HCT116 (cell line): ENCODE data around the gene WBP1L. TPM values are rescaled to one million over a fixed set of nuclear protein-coding genes. Genes with fewer than 3 reads are reported as not detected.

Experiments
- ATAC-seq: fragments of 200-7000 bp; cut with Tn5 transposase; 2 replicates; pipeline ENCODE4 v1.9.1; 2020; ENCODE audit warnings: mild to moderate bottlenecking, moderate library complexity
- BruUV-seq: library from RNA; stranded (reverse); fragments of 400-500 nt; replicated peaks from 2 replicates; lab custom pipeline; 2021; lab: Mats Ljungman, UMichigan
- CTCF ChIA-PET: fragments of 300-600 bp; sonication (Branson Sonifier 250); formaldehyde crosslinking; loops from one replicate; lab custom pipeline; 2021; ENCODE audit warnings: antibody characterized with exemption; lab: Charles Lee
- POLR2A ChIA-PET: fragments of 300-600, 350-600 bp; sonication (Branson Sonifier 250); formaldehyde crosslinking; loops from one replicate; lab custom pipeline; 2021; ENCODE audit warnings: antibody characterized with exemption; lab: Charles Lee
- RAD21 ChIA-PET, 2 experiments: fragments of 300-600 bp; sonication (Branson Sonifier 250); formaldehyde crosslinking; loops; one replicate each; lab custom pipeline; 2023; ENCODE audit warnings: low total read pairs in 2 of 2; ENCODE audit not compliant: uncharacterized antibody in 2 of 2, unreplicated experiment in 2 of 2, low non-redundant PET in 1 of 2; lab: Charles Lee
- DNase-seq: peaks from one replicate; pipeline ENCODE4 v3.0.0-alpha.2; 2010; ENCODE audit warnings: low read depth, low spot score
- H2AFZ ChIP-seq: fragments of 200-600 bp; shearing (Covaris generic), sonication (generic); 2 replicates; pipeline ENCODE4 v1.6.1; 2017; ENCODE audit warnings: low read depth, mixed run types, mixed read lengths, antibody characterized with exemption, low read length; ENCODE audit not compliant: poor library complexity, severe bottlenecking
- H3K27ac ChIP-seq: 2 replicates; pipeline ENCODE4 v1.5.1; 2012; ENCODE audit warnings: low read depth, low read length
- H3K27me3 ChIP-seq: fragments of 200-600 bp; sonication (generic); 2 replicates; pipeline ENCODE4 v1.6.1; 2016; ENCODE audit warnings: mixed run types, low read length, mixed read lengths; ENCODE audit not compliant: insufficient read depth
- H3K36me3 ChIP-seq, 2 experiments: fragments of 200-500 bp in 1 of 2; fragments of 200-600 bp in 1 of 2; sonication (Bioruptor generic) in 1 of 2; sonication (generic) in 1 of 2; 2 replicates each; pipeline versions ENCODE4 v1.5.1 to v1.6.1; 2014 to 2016; ENCODE audit warnings: low read length in 2 of 2, inconsistent platforms in 1 of 2, mixed read lengths in 1 of 2, mixed run types in 1 of 2; ENCODE audit not compliant: insufficient read depth in 2 of 2, control insufficient read depth in 1 of 2
- H3K4me1 ChIP-seq, 2 experiments: fragments of 200-600 bp in 1 of 2; sonication (generic) in 1 of 2; 2 replicates each; pipeline versions ENCODE4 v1.5.1 to v1.6.1; 2012 to 2017; ENCODE audit warnings: low read length in 2 of 2, inconsistent platforms in 1 of 2, mild to moderate bottlenecking in 1 of 2, mixed read lengths in 1 of 2, mixed run types in 1 of 2, moderate library complexity in 1 of 2; ENCODE audit not compliant: insufficient read depth in 2 of 2, control insufficient read depth in 1 of 2
- H3K4me2 ChIP-seq: fragments of 200-600 bp; sonication (generic); 2 replicates; pipeline ENCODE4 v1.6.1; 2017; ENCODE audit warnings: mixed run types, low read length, mixed read lengths
- H3K4me3 ChIP-seq, 2 experiments: fragments of 200-600 bp in 1 of 2; sonication (generic) in 1 of 2; replicated peaks in 1 of 2; 2 replicates each; pipeline ENCODE4 v1.5.1; 2011 to 2016; ENCODE audit warnings: low read length in 2 of 2, control low read depth in 1 of 2, low read depth in 1 of 2, mild to moderate bottlenecking in 1 of 2, mixed read lengths in 1 of 2, mixed run types in 1 of 2
- H3K79me2 ChIP-seq: fragments of 200-600 bp; sonication (generic); 2 replicates; pipeline ENCODE4 v1.6.1; 2017; ENCODE audit warnings: mild to moderate bottlenecking, mixed run types, low read length, moderate library complexity, mixed read lengths; ENCODE audit not compliant: insufficient read depth
- H3K9ac ChIP-seq: fragments of 200-600 bp; sonication (generic); 2 replicates; pipeline ENCODE4 v1.6.1; 2016; ENCODE audit warnings: low read length, mixed read lengths
- H3K9me2 ChIP-seq: fragments of 200-600 bp; sonication (generic), shearing (Covaris generic); 2 replicates; pipeline ENCODE4 v1.6.1; 2017; ENCODE audit warnings: mixed run types, mild to moderate bottlenecking, moderate library complexity; ENCODE audit not compliant: insufficient read depth
- H3K9me3 ChIP-seq, 2 experiments: fragments of 200-500 bp in 1 of 2; fragments of 200-600 bp in 1 of 2; sonication (Bioruptor generic) in 1 of 2; sonication (generic) in 1 of 2; 2 replicates each; pipeline ENCODE4 v1.6.1; 2014 to 2017; ENCODE audit warnings: low read length in 2 of 2, mixed read lengths in 2 of 2, inconsistent platforms in 1 of 2, low read depth in 1 of 2, mild to moderate bottlenecking in 1 of 2, mixed run types in 1 of 2, moderate library complexity in 1 of 2; ENCODE audit not compliant: control insufficient read depth in 1 of 2, insufficient read depth in 1 of 2
- H4K20me1 ChIP-seq: fragments of 200-600 bp; sonication (generic), shearing (Covaris generic); 2 replicates; pipeline ENCODE4 v1.6.1; 2017; ENCODE audit warnings: mixed run types, mild to moderate bottlenecking, moderate library complexity; ENCODE audit not compliant: insufficient read depth
- CBX3 ChIP-seq: IDR thresholded peaks from 2 replicates; pipeline ENCODE4 v1.6.1; 2012; ENCODE audit warnings: low read depth
- CEBPB ChIP-seq: IDR thresholded peaks from 2 replicates; pipeline ENCODE4 v1.6.1; 2012; ENCODE audit warnings: low read depth
- EGR1 ChIP-seq: IDR thresholded peaks from 2 replicates; pipeline ENCODE4 v1.6.1; 2012; ENCODE audit warnings: low read depth
- EZH2 ChIP-seq: fragments of 200-600 bp; sonication (generic); IDR thresholded peaks from 2 replicates; pipeline ENCODE4 v1.6.1; 2017; ENCODE audit warnings: antibody characterized with exemption, mixed run types
- FOSL1 ChIP-seq: IDR thresholded peaks from 2 replicates; pipeline ENCODE4 v1.6.1; 2012; ENCODE audit warnings: low read depth
- JUND ChIP-seq: IDR thresholded peaks from 2 replicates; pipeline ENCODE4 v1.6.1; 2012
- POLR2A ChIP-seq: IDR thresholded peaks from 2 replicates; pipeline ENCODE4 v1.7.0; 2011; ENCODE audit warnings: borderline replicate concordance; ENCODE audit not compliant: insufficient read depth, insufficient read length; ENCODE audit errors: extremely low read depth
- POLR2AphosphoS5 ChIP-seq: IDR thresholded peaks from 2 replicates; pipeline ENCODE4 v1.6.1; 2011; ENCODE audit warnings: mild to moderate bottlenecking, low read depth, low read length, moderate library complexity
- RAD21 ChIP-seq: IDR thresholded peaks from 2 replicates; pipeline ENCODE4 v1.6.1; 2012; ENCODE audit warnings: low read depth, mild to moderate bottlenecking
- SP1 ChIP-seq: IDR thresholded peaks from 2 replicates; pipeline ENCODE4 v1.6.1; 2012; ENCODE audit warnings: low read depth
- SRF ChIP-seq: IDR thresholded peaks from 2 replicates; pipeline ENCODE4 v1.6.1; 2012; ENCODE audit warnings: low read depth
- TCF7L2 ChIP-seq: IDR thresholded peaks from 2 replicates; pipeline ENCODE4 v1.7.0; 2011; ENCODE audit warnings: borderline replicate concordance, inconsistent platforms; ENCODE audit not compliant: insufficient read depth, insufficient read length; ENCODE audit errors: extremely low read depth
- ZNF274 ChIP-seq: fragments of 200-500 bp; sonication (Bioruptor generic); IDR thresholded peaks from 2 replicates; pipeline ENCODE4 v1.6.1; 2014; ENCODE audit warnings: mild to moderate bottlenecking, low read depth, low read length, inconsistent platforms
- intact Hi-C: fragments of 100-400 bp; cut with micrococcal nuclease; formaldehyde crosslinking; loops from 2 replicates; pipeline ENCODE4 v1.10.0; 2022
- total RNA-seq: library from RNA; stranded (reverse); gene quantifications from one replicate; pipeline ENCODE4 v1.2.1, GENCODE V29; 2021; ENCODE audit not compliant: unreplicated experiment
- TF ChIP-seq, protein P1 (sequence below), 3 experiments: fragments of 200-600 bp in 1 of 3; sonication (generic) in 1 of 3; IDR thresholded peaks in 2 of 3; conservative IDR thresholded peaks in 1 of 3; 2 replicates each; pipeline ENCODE4 v1.5.1; 2012 to 2017; ENCODE audit warnings: low read depth in 2 of 3, low read length in 2 of 3, antibody characterized with exemption in 1 of 3, borderline replicate concordance in 1 of 3, control low read depth in 1 of 3, mild to moderate bottlenecking in 1 of 3, mixed read lengths in 1 of 3, mixed run types in 1 of 3, moderate library complexity in 1 of 3; ENCODE audit not compliant: insufficient read depth in 1 of 3
- TF ChIP-seq, protein P2 (sequence below): IDR thresholded peaks from 2 replicates; pipeline ENCODE4 v1.6.1; 2012; ENCODE audit warnings: low read depth

WBP1L gene
- total RNA-seq, 1 experiment from 2014 or later, result 25.2 TPM

GRCh38 chr10:102813017-102813541 lies 69.3 kb downstream of the WBP1L start (continued):
- TF ChIP-seq, protein P1, sequence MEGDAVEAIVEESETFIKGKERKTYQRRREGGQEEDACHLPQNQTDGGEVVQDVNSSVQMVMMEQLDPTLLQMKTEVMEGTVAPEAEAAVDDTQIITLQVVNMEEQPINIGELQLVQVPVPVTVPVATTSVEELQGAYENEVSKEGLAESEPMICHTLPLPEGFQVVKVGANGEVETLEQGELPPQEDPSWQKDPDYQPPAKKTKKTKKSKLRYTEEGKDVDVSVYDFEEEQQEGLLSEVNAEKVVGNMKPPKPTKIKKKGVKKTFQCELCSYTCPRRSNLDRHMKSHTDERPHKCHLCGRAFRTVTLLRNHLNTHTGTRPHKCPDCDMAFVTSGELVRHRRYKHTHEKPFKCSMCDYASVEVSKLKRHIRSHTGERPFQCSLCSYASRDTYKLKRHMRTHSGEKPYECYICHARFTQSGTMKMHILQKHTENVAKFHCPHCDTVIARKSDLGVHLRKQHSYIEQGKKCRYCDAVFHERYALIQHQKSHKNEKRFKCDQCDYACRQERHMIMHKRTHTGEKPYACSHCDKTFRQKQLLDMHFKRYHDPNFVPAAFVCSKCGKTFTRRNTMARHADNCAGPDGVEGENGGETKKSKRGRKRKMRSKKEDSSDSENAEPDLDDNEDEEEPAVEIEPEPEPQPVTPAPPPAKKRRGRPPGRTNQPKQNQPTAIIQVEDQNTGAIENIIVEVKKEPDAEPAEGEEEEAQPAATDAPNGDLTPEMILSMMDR (IDR thresholded peaks at IDR 0.05 in 2 of 3, conservative IDR thresholded peaks at IDR 0.05 in 1 of 3; ENCODE audit: borderline replicate concordance in 1 of 3, insufficient read depth in 1 of 3, low read depth in 2 of 3, low read length in 2 of 3), result no peak
- TF ChIP-seq EGR1, result no peak
- no peak for TF ChIP-seq FOSL1
- TF ChIP-seq SRF, result no peak
- TF ChIP-seq SP1, result no peak

- no peak overlapping the region for H3K4me3 ChIP-seq
- DNase-seq, result no peak
- peaks cover 0 to 6% of the 10 kb centered on the region in 2 experiments; a peak in 1 of 4 replicates for H3K36me3 ChIP-seq
- ChIA-PET POLR2A (interaction anchor here (0.5 kb wide), 1 partner anchor 260 kb away, joined by 3 read pairs; no protein-coding TSS in a partner anchor), CTCF (no interaction called here), RAD21 (no interaction called here)
- no peaks in the 10 kb centered on the region for H3K9me3 ChIP-seq
- H3K4me1 ChIP-seq, result no peaks in the 10 kb centered on the region
- ATAC-seq, result no peak
- no peak overlapping the region for H2AFZ ChIP-seq
- no peaks in the 10 kb centered on the region for H3K9me2 ChIP-seq
- no peak overlapping the region for H3K27ac ChIP-seq
- no TSS peak for BruUV-seq
- intact Hi-C loops, result no loop called here
- no peak overlapping the region for H3K4me2 ChIP-seq
- no peaks in the 10 kb centered on the region for H4K20me1 ChIP-seq
- TF ChIP-seq, protein P2, sequence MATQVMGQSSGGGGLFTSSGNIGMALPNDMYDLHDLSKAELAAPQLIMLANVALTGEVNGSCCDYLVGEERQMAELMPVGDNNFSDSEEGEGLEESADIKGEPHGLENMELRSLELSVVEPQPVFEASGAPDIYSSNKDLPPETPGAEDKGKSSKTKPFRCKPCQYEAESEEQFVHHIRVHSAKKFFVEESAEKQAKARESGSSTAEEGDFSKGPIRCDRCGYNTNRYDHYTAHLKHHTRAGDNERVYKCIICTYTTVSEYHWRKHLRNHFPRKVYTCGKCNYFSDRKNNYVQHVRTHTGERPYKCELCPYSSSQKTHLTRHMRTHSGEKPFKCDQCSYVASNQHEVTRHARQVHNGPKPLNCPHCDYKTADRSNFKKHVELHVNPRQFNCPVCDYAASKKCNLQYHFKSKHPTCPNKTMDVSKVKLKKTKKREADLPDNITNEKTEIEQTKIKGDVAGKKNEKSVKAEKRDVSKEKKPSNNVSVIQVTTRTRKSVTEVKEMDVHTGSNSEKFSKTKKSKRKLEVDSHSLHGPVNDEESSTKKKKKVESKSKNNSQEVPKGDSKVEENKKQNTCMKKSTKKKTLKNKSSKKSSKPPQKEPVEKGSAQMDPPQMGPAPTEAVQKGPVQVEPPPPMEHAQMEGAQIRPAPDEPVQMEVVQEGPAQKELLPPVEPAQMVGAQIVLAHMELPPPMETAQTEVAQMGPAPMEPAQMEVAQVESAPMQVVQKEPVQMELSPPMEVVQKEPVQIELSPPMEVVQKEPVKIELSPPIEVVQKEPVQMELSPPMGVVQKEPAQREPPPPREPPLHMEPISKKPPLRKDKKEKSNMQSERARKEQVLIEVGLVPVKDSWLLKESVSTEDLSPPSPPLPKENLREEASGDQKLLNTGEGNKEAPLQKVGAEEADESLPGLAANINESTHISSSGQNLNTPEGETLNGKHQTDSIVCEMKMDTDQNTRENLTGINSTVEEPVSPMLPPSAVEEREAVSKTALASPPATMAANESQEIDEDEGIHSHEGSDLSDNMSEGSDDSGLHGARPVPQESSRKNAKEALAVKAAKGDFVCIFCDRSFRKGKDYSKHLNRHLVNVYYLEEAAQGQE, result no peak
- TF ChIP-seq CBX3 (no peak), JUND (no peak), POLR2AphosphoS5 (no peak), POLR2A (no peak), SRF (no peak), TCF7L2 (no peak), FOSL1 (no peak), CEBPB (no peak), ZNF274 (no peak), EZH2 (no peak), RAD21 (no peak), SP1 (no peak)
- H3K27me3 ChIP-seq, result no peaks in the 10 kb centered on the region
- H3K9ac ChIP-seq, result no peak overlapping the region
- H3K79me2 ChIP-seq, result no peaks in the 10 kb centered on the region
Measured at GRCh38 chr10:102813734-102814452, 70.1 kb downstream of the WBP1L start.
